Iris pigment epithelial cell (primary cell): Measurements from ENCODE around the gene PDGFRB.

Source experiments
- DNase-seq: peaks from one replicate; pipeline ENCODE4 v3.0.0-alpha.2; 2011; ENCODE audit warnings: low read depth

Gene PDGFRB

GRCh38 chr5:150155258-150156026 lies at the start of gene PDGFRB:
PDGFRB (minus strand) TSS chr5:150155845; CDS start chr5:150137047, 18,798 bp downstream.
- DNase-seq, result peak; percentile 85

GRCh38 chr5:150204590-150204960 lies 48.9 kb upstream of the PDGFRB start:
- DNase-seq, result no peak

GRCh38 chr5:150203832-150204589 lies 48.4 kb upstream of the PDGFRB start:
- no peak for DNase-seq

DNA sequence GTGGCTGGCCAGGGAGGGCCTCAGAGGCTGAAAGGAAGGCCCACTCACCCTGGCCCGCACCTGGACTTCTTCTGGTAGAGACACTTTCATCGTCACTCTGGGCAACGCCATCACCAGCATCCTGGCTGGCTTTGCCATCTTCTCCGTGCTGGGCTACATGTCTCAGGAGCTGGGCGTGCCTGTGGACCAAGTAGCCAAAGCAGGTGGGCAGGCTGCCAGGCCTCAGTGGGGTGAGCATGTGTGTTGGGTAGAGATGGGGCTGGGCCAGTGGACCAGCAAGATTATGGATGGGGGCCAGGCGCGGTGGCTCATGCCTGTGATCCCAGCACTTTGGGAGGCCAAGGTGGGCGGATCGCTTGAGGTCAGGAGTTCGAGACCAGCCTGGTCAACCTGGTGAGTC lies 46.9 kb upstream of the PDGFRB start:
- DNase-seq, result no peak

DNA sequence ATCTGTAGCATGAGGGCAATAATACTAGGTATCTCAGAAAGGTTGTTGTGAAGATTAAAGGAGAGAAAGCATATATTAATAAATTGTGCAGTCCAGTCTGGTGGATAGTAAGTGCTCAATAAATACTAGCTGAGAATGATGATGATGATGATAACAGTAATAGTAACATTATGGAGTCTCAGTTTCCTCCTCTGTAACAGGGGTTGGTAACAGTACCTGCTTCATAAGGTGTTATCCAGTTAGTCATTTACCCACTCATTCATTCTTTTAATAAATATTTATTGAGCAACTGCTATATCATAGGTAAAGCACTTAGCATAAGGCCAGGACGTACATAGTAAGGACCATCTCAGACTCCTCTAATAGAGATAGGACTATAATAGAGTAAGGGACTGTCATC lies 41.8 kb upstream of the PDGFRB start:
- no peak for DNase-seq

DNA sequence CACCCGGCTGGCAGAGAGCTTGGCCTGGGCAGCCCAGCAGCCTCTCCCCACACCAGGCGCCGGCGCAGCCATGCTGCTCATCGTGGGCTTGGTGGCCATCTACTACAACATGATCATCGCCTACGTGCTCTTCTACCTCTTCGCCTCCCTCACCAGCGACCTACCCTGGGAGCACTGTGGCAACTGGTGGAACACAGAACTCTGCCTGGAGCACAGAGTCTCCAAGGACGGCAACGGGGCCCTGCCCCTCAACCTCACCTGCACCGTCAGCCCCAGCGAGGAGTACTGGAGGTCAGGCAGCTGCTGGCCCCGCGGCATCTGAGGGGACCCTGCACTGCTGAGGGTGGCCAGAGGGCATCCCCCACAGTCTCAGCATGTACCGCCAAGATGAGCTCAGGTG lies 41.3 kb upstream of the PDGFRB start:
- no peak for DNase-seq

- no peak for DNase-seq
Measured at GRCh38 chr5:150196514-150196913, 40.9 kb upstream of the PDGFRB start.

DNA sequence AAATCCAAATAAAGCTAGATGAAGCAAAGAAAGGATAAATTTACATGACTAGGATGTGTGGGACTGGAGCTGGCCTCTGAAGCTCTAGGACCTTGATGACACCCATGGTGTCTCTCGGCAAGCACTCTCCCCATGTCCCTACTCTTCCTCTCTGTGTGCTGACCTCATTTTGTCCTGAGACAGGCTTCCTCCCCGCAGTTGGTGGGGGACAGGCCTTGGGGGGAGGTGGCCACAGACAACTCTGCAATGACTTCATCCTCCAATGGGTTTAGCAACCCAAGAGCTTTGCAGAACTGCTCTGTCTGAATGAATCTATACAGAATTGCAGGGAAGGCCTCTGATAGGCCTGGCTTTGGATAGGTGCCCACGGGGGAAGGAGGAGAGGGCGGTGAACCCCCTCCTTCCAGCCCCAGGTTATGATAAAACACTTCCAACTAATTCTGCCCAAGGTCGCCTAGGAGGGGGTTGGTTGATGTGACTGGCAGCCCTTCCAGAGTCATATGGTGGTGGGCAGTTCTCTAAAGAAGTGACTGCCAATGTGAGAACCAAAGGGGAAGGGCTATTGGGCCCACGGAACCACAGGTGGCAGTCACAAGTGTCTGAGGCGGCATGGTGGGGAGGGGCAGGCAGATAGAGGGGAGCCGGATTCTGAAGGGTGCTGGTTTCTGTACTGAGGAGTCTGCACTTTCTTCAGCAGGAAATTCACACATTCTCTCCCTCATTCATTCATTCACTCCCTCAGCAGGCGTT lies 40.3 kb upstream of the PDGFRB start:
- no peak for DNase-seq

DNA sequence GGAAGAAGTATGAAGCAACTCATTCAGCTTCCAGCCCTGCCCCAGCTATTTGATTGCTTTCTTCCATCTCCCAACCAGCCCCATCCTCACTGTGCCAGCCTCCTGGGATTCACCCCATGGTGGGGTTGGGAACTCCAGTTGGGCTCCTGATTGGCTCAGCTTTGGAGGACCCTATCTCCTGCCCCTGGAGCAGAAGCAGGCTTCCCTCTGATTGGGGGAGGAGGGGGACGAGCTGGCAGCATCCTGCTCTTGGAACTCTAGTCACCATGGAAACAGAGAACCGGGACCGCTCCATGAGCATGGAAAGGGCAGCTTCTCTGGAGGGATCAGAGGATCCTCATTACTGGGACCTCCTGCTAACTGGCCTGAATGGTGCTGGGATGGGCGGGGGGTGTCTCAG lies 36.8 kb upstream of the PDGFRB start:
- DNase-seq, result no peak

- no peak for DNase-seq
Measured at GRCh38 chr5:150190987-150191386, 35.3 kb upstream of the PDGFRB start.

DNA sequence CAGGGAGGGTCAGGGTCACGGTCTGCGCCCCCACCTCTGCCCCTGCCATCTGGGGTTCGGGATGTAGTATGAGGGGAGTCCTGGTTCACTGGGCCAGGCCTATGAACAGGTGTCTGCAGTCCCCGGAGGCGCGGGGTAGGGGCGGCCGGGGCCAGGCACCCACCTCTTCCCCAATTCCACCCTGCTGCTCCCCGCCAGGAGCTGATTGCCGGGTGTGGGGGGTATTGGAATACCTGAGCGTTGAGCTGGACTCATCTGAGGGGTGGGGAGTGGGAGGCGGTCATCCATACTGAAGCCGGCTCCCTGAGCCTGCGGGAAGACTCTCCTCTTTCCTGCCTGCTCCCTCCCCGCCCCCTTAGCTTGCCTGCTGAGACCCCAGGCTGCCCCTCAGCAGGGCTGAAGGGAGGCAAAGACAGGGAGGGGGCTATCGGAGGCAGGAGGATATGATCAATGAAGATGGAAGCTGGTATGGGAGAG lies 34.9 kb upstream of the PDGFRB start:
- DNase-seq, result no peak

GRCh38 chr5:150189728-150190502 lies 34.3 kb upstream of the PDGFRB start, which contains the start of gene SLC6A7:
SLC6A7 (plus strand) TSS chr5:150190062; CDS start chr5:150190328, 266 bp downstream.
- no peak for DNase-seq

GRCh38 chr5:150189326-150189725 lies 33.7 kb upstream of the PDGFRB start:
- no peak for DNase-seq

DNA sequence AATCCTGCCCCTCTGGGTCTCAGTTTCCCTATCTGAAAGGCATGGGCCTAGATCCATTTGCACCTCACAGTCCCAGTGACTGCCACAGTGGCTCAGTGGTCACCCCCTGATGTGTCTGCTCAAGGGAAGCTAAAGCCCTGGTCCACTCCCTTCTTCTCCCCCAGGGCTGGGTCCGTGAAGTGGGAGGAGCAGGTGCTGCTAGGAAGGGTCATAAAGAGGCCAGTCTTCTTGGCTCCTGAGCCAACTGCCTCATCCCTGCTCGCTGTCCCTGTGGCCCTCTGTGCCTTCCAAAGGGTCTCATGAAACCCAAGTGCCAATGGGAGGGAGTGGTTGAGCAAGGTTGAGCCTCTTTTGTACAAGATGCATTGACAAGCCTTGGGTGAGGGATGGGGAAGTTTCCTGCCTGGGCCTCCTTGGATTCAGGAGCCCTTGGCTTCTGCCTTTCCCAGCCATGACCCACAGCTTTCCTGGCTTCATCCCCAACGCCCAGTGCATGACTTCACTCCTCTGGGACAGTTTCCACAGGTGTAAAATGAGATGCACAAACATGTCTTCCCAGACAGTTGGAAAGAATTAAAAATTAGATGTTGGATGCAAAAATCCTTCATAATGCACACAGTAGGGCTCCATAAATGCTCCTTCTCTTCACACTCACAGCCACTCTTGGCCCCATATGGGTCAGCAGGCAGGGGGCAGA lies 32.6 kb upstream of the PDGFRB start:
- no peak for DNase-seq

GRCh38 chr5:150186897-150187296 lies 31.3 kb upstream of the PDGFRB start:
- no peak for DNase-seq

- no peak for DNase-seq
Measured at GRCh38 chr5:150186137-150186536, 30.5 kb upstream of the PDGFRB start.

DNA sequence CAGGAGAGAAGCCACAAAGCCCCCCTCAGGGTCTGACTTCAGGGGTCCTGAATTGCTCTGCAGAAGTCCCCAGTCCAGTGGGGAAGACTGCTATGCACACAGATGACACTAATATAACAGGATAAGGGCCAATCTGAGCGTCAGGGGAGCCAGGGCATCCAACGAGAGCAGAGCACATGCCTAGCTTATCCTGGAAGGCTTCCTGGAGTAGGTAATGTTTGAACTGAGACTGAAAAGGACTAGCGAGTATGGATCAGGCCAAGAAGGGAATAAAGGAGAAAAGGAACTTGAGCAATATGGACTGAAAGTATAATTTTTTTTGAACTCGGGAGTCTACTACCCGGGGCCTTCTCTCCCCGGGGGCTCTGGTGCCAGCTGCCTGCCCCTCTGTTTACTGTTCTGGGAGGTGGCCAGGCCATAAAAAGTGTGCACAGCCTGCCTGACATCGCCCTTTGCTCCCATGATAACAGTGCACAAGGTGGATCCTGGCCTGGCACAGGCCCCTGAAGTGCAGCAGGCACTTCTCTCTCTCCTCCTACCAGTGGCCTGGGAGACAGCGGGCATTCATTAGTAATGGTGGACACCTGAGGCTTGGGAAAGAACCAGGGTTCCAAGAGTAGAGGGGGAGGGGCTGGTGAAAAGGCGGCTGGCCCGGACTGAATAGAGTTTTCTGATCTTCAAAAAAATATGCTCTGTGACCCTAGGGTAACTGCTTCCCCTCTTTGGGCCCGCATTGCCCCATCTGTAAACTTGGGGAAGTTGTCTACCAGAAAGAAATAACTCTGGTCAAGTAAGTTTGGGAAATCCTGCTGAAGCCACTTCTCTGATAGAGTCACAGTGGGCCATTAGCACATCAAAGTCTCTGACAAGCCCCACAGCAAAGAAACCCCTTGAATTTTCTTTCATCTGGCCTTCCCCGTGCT lies 29.6 kb upstream of the PDGFRB start:
- no peak for DNase-seq

GRCh38 chr5:150184006-150184405 lies 28.4 kb upstream of the PDGFRB start:
- DNase-seq, result no peak

- DNase-seq, result no peak
Measured at GRCh38 chr5:150183436-150183835, 27.8 kb upstream of the PDGFRB start.

GRCh38 chr5:150182774-150183173 lies 27.1 kb upstream of the PDGFRB start:
- no peak for DNase-seq
